ENCODE results near the gene HIBCH. TPM values are rescaled to one million over a fixed set of nuclear protein-coding genes. Genes with fewer than 3 reads are reported as not detected.

Gene HIBCH
- total and polyA plus RNA-seq, 9 of the 15 experiments (the other 6 are each of a cell fraction or from before 2014, with no cell fraction given), result 17.0 to 65.4 (median 28.3) TPM

DNA sequence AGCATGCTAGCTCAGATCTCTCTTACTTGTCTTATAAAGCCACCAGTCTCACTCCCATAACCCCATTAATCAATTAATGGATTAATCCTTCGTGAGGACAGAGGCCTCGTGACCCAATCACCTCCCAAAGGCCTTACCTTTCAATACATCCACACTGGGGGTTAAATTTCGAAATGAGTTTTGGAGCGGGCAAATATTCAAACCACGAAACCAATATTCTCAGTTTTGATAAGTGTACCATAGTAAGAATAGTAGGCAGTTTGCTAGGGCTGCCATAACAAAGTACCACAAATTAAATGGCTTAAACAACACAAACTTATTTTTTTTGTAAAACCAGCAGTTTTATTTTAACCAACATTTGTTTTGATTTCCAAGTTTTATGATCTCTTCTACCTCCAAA is 15.2 kb downstream of the HIBCH start:
- TF ChIP-seq NFYB (IDR thresholded peaks at IDR 0.05; ENCODE audit: extremely low read depth, insufficient read length) (no peak), ZNF347 (CRISPR knock-in tag; IDR thresholded peaks at IDR 0.05; ENCODE audit: low read depth) (no peak), HNRNPH1 (optimal IDR thresholded peaks at IDR 0.05; ENCODE audit: low read depth, low read length) (no peak)
- no peak overlapping the region for H3K27ac ChIP-seq (ENCODE audit: extremely low read depth, low read depth, low read length)
- H3K27me3 ChIP-seq (ENCODE audit: control insufficient read depth in 2 of 2, insufficient read depth in 2 of 2, low read length in 2 of 2), result no peaks in the 10 kb centered on the region
- ATAC-seq (no peak), DNase-seq (ENCODE audit: extremely low read depth in 1 of 4, low spot score in 3 of 4) (no peak), FAIRE-seq (no peak)
- H3K79me2 ChIP-seq (ENCODE audit: control insufficient read depth, insufficient read depth, low read length), result peaks cover 14% of the 10 kb centered on the region; the same call in 1 of the 3 replicates
- no peak overlapping the region for H3K4me3 ChIP-seq
- H4K20me1 ChIP-seq (replicated peaks; ENCODE audit: control insufficient read depth, insufficient read depth, low read length), result no peaks in the 10 kb centered on the region
- WGBS (ENCODE audit: insufficient coverage, low coverage, missing lambda C conversion rate), result 87% methylated on average over 5 of the region's 5 CpGs
- in situ Hi-C loops (cut with MboI), result loop anchor here (10.0 kb wide), 1 partner anchor 220 kb away; no protein-coding TSS in a partner anchor
- peaks cover 0 to 2% of the 10 kb centered on the region in 2 experiments; a peak in 2 of 5 replicates for H3K4me1 ChIP-seq (replicated peaks in 1 of 2; ENCODE audit: control insufficient read depth in 2 of 2, insufficient read depth in 2 of 2, low read length in 2 of 2)
- H3K9me1 ChIP-seq (ENCODE audit: control insufficient read depth, insufficient read depth, low read length), result no peaks in the 10 kb centered on the region
- CTCF ChIA-PET (ENCODE audit: low intra/inter-chr PET ratio), result no interaction called here
- no peak overlapping the region for H2AFZ ChIP-seq (ENCODE audit: low read depth, low read length)
- POLR2A ChIA-PET, result interaction anchor here (0.7 kb wide), 1 partner anchor 343 kb away, joined by 3 read pairs; no protein-coding TSS in a partner anchor
- H3K9me3 ChIP-seq (replicated peaks; ENCODE audit: control insufficient read depth, insufficient read depth, low read depth, low read length), result peaks cover 2% of the 10 kb centered on the region; the same call in 1 of the 2 replicates
- no peak overlapping the region for H3K9ac ChIP-seq (ENCODE audit: insufficient read depth in 1 of 2, low read depth in 2 of 2, low read length in 2 of 2)
- intact Hi-C loops (cut with micrococcal nuclease), result no loop called here
- H3K4me2 ChIP-seq (ENCODE audit: insufficient read depth, low read length), result no peak overlapping the region
- H3K36me3 ChIP-seq (ENCODE audit: control insufficient read depth, insufficient read depth, low read length), result peaks cover 27% of the 10 kb centered on the region; the same call in 2 of the 3 replicates
- no TSS peak for BruUV-seq (replicated peaks)

DNA sequence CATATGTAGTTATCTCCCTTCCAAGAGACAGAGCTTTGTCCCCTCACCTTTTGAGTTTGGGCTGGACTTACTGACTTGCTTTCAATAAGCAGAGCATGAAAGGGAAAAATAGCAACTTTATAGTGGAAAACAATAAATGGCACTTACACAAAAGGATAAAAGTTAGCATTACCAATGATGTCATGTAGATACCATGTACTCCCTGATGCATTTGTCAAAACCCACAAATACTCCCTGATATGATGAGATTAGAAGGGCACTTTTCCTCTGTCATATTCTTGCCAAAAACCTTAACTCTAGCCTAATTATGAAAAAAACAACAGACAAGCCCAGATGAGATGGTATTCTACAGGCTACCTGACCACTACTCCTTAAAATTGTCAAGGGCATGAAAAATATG is 16.0 kb downstream of the HIBCH start:
- TF ChIP-seq POLR2AphosphoS2 (IDR thresholded peaks at IDR 0.05; ENCODE audit: low read length) (no peak), ASH1L (IDR thresholded peaks at IDR 0.05; ENCODE audit: borderline replicate concordance, low read depth, partially characterized antibody) (no peak), ATF7 (IDR thresholded peaks at IDR 0.05) (peak; percentile 21; the same call in 1 of the 2 replicates), SAFB (IDR thresholded peaks at IDR 0.05; ENCODE audit: borderline replicate concordance, low read depth, low read length) (no peak), ZZZ3 (IDR thresholded peaks at IDR 0.05) (no peak)
- TF ChIP-seq, protein P1, sequence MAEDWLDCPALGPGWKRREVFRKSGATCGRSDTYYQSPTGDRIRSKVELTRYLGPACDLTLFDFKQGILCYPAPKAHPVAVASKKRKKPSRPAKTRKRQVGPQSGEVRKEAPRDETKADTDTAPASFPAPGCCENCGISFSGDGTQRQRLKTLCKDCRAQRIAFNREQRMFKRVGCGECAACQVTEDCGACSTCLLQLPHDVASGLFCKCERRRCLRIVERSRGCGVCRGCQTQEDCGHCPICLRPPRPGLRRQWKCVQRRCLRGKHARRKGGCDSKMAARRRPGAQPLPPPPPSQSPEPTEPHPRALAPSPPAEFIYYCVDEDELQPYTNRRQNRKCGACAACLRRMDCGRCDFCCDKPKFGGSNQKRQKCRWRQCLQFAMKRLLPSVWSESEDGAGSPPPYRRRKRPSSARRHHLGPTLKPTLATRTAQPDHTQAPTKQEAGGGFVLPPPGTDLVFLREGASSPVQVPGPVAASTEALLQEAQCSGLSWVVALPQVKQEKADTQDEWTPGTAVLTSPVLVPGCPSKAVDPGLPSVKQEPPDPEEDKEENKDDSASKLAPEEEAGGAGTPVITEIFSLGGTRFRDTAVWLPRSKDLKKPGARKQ (CRISPR knock-in tag; IDR thresholded peaks at IDR 0.05), result no peak
- TF ChIP-seq, protein P2, sequence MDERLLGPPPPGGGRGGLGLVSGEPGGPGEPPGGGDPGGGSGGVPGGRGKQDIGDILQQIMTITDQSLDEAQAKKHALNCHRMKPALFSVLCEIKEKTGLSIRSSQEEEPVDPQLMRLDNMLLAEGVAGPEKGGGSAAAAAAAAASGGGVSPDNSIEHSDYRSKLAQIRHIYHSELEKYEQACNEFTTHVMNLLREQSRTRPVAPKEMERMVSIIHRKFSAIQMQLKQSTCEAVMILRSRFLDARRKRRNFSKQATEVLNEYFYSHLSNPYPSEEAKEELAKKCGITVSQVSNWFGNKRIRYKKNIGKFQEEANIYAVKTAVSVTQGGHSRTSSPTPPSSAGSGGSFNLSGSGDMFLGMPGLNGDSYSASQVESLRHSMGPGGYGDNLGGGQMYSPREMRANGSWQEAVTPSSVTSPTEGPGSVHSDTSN (CRISPR knock-in tag; IDR thresholded peaks at IDR 0.05; ENCODE audit: low read depth), result no peak
- TF ChIP-seq, protein P2 (tag; conservative IDR thresholded peaks at IDR 0.05; ENCODE audit: low read depth), result no peak
- H3K79me2 ChIP-seq (ENCODE audit: control insufficient read depth, insufficient read depth, low read length), result peaks cover 14% of the 10 kb centered on the region; the same call in 1 of the 3 replicates
- in situ Hi-C loops (cut with MboI), result loop anchor here (10.0 kb wide), 1 partner anchor 219 kb away; no protein-coding TSS in a partner anchor
- no TSS peak for BruUV-seq (replicated peaks)
- H3K27ac ChIP-seq (ENCODE audit: extremely low read depth, low read depth, low read length), result no peak overlapping the region
- intact Hi-C loops (cut with micrococcal nuclease), result no loop called here
- peaks cover 27% of the 10 kb centered on the region; the same call in 2 of the 3 replicates for H3K36me3 ChIP-seq (ENCODE audit: control insufficient read depth, insufficient read depth, low read length)
- ChIA-PET POLR2A (no interaction called here), CTCF (ENCODE audit: low intra/inter-chr PET ratio) (no interaction called here)
- H4K20me1 ChIP-seq (replicated peaks; ENCODE audit: control insufficient read depth, insufficient read depth, low read length), result no peaks in the 10 kb centered on the region
- peaks cover 2% of the 10 kb centered on the region; the same call in 1 of the 2 replicates for H3K9me3 ChIP-seq (replicated peaks; ENCODE audit: control insufficient read depth, insufficient read depth, low read depth, low read length)
- FAIRE-seq, result no peak
- no peak overlapping the region for H2AFZ ChIP-seq (ENCODE audit: low read depth, low read length)
- no peak overlapping the region for H3K9ac ChIP-seq (ENCODE audit: insufficient read depth in 1 of 2, low read depth in 2 of 2, low read length in 2 of 2)
- H3K4me1 ChIP-seq (replicated peaks in 1 of 2; ENCODE audit: control insufficient read depth in 2 of 2, insufficient read depth in 2 of 2, low read length in 2 of 2), result peaks cover 0 to 2% of the 10 kb centered on the region in 2 experiments; a peak in 2 of 5 replicates
- DNase-seq (ENCODE audit: extremely low read depth in 1 of 4, low spot score in 3 of 4), result no peak
- no peak overlapping the region for H3K4me3 ChIP-seq
- ATAC-seq, result no peak
- H3K9me1 ChIP-seq (ENCODE audit: control insufficient read depth, insufficient read depth, low read length), result no peaks in the 10 kb centered on the region
- H3K4me2 ChIP-seq (ENCODE audit: insufficient read depth, low read length), result no peak overlapping the region
- H3K27me3 ChIP-seq (ENCODE audit: control insufficient read depth in 2 of 2, insufficient read depth in 2 of 2, low read length in 2 of 2), result no peaks in the 10 kb centered on the region

Data from K562 (cell line).